Activated naive CD8-positive, alpha-beta T cell treated with anti-CD3 and anti-CD28 coated beads, Interleukin-2, amount 10 ng/mL, durations not matched to agents 7 days and 5 days (primary cell): ENCODE data around the gene USH2A. TPM values are rescaled to one million over a fixed set of nuclear protein-coding genes. Genes with fewer than 3 reads are reported as not detected.

Experiments
- ATAC-seq: fragments of 150-1000 bp; cut with Tn5 transposase; one replicate; pipeline ENCODE4 v1.10.0; 2021; ENCODE audit warnings: low read depth, moderate library complexity
- POLR2A ChIA-PET: fragments of 350-600 bp; sonication (Branson Sonifier 250); formaldehyde crosslinking; loops from one replicate; lab custom pipeline; 2021; ENCODE audit warnings: antibody characterized with exemption; lab: Charles Lee
- DNase-seq: peaks from one replicate; pipeline ENCODE4 v3.0.0; 2021
- H3K27ac Mint-ChIP-seq: one replicate; pipeline ENCODE4 v1.8.0; 2022; ENCODE audit warnings: mild to moderate bottlenecking, mixed read lengths
- H3K27me3 Mint-ChIP-seq: one replicate; pipeline ENCODE4 v1.8.0; 2022; ENCODE audit warnings: mild to moderate bottlenecking, moderate library complexity, mixed read lengths
- H3K36me3 Mint-ChIP-seq: one replicate; pipeline ENCODE4 v1.8.0; 2021; ENCODE audit warnings: mild to moderate bottlenecking, mixed read lengths
- H3K4me1 Mint-ChIP-seq: one replicate; pipeline ENCODE4 v1.8.0; 2021; ENCODE audit warnings: mixed read lengths
- H3K4me3 Mint-ChIP-seq: one replicate; pipeline ENCODE4 v1.8.0; 2022; ENCODE audit warnings: mild to moderate bottlenecking, moderate library complexity, mixed read lengths
- H3K9me3 Mint-ChIP-seq: one replicate; pipeline ENCODE4 v1.8.0; 2021; ENCODE audit warnings: mixed read lengths
- total RNA-seq, 2 experiments: library from RNA; stranded (reverse); gene quantifications; one replicate each; pipeline ENCODE4 v1.2.3, GENCODE V29; 2021

The USH2A gene
- total RNA-seq, result not detected

DNA sequence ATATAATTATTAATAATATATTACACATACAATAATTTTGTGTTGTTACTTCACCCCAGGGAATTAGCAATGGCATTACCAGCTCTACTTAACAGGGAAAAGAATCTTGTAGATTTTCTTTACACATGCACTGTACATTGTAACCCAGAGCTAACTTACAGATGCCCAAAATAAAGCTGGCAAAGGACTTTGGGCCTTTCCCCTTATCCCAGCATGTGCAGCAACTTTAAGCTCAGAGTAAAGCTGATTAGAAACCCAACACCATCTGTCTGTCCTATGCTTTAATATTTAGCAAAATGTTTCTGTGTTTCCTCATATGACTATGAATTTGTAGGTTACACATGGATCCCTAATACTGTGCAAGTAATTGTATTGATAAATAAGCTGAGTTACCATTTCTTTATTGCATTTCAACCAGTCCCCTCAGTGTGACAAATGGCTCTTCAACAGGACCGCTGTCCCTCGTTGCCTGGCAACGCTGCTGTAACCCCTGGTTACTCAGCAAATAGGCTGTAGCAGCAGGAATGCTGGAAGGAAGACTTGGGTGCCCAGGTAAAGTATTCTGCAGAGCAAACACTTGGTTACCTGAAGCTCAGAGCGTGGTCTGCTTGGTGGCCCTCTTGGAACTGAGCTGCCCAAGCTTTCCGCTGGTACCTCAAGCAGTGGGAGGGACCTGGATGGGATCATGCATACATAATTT lies at the start of gene USH2A:
USH2A (minus strand) TSS at position 628 of the 700 bp plus-strand sequence. CDS start 1,112 bp downstream, outside the sequence.
- Mint-ChIP-seq H3K4me1 (no peaks in the 10 kb centered on the region), H3K27ac (no peak within 1 kb of the TSS), H3K9me3 (peaks cover 2% of the 10 kb centered on the region), H3K27me3 (no peaks in the 10 kb centered on the region), H3K36me3 (no peaks in the 10 kb centered on the region), H3K4me3 (no peak within 1 kb of the TSS)
- POLR2A ChIA-PET, result no interaction called here
- DNase-seq (no peak), ATAC-seq (no peak)

GRCh38 chr1:216466162-216466801 lies 43.0 kb upstream of the USH2A start:
- no peaks in the 10 kb centered on the region for H3K4me1 Mint-ChIP-seq
- H3K27me3 Mint-ChIP-seq, result no peaks in the 10 kb centered on the region
- POLR2A ChIA-PET, result no interaction called here
- H3K27ac Mint-ChIP-seq, result no peak overlapping the region
- H3K4me3 Mint-ChIP-seq, result no peak overlapping the region
- H3K36me3 Mint-ChIP-seq, result no peaks in the 10 kb centered on the region
- DNase-seq (no peak), ATAC-seq (no peak)
- peaks cover 6% of the 10 kb centered on the region for H3K9me3 Mint-ChIP-seq

GRCh38 chr1:216464489-216464888 lies 41.2 kb upstream of the USH2A start:
- H3K27me3 Mint-ChIP-seq, result no peaks in the 10 kb centered on the region
- POLR2A ChIA-PET, result no interaction called here
- no peak overlapping the region for H3K27ac Mint-ChIP-seq
- no peak for ATAC-seq
- H3K4me3 Mint-ChIP-seq, result no peak overlapping the region
- H3K4me1 Mint-ChIP-seq, result no peaks in the 10 kb centered on the region
- H3K36me3 Mint-ChIP-seq, result no peaks in the 10 kb centered on the region
- no peak for DNase-seq
- H3K9me3 Mint-ChIP-seq, result peaks cover 8% of the 10 kb centered on the region

DNA sequence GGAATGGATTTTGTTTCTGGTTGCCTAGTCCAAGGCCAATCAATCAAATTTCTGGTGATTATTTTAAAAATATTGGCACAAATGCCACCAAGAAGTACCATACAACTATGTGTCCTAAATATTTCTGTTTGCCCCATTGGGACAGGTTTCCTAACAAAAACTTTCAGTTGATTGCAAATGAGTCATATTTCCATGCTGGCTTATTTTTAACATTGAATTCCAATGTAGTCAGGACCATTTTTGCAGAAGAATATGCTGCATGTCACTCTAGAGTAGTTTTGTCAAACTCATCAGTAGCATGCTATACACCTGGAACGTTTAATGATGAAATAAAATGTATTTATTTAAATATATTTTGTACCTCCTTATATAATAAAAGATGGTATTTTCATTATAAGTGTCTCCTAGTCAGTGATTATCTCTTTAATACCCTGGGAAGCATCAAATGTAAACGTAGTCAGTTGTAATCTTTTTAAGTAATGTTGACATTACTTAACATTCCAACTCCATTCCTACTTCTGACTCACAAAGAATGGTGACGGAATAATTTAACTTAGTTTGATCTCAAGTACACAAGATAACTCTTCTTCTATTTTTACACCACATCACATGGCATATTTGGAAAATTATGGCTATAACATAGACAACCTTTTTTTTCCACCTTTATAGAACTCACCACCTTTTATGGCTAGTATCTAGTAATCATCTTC lies 39.0 kb upstream of the USH2A start:
- Mint-ChIP-seq H3K4me3 (no peak overlapping the region), H3K27me3 (no peaks in the 10 kb centered on the region), H3K36me3 (no peaks in the 10 kb centered on the region), H3K27ac (no peak overlapping the region), H3K4me1 (no peaks in the 10 kb centered on the region), H3K9me3 (peaks cover 4% of the 10 kb centered on the region)
- ATAC-seq, result no peak
- no peak for DNase-seq
- POLR2A ChIA-PET, result no interaction called here

- no peak for ATAC-seq
- no peak for DNase-seq
- H3K4me3 Mint-ChIP-seq, result no peak overlapping the region
- no peak overlapping the region for H3K27ac Mint-ChIP-seq
- H3K36me3 Mint-ChIP-seq, result no peaks in the 10 kb centered on the region
- peaks cover 2% of the 10 kb centered on the region for H3K9me3 Mint-ChIP-seq
- POLR2A ChIA-PET, result no interaction called here
- H3K4me1 Mint-ChIP-seq, result no peaks in the 10 kb centered on the region
- H3K27me3 Mint-ChIP-seq, result no peaks in the 10 kb centered on the region
Measured at GRCh38 chr1:216461466-216461865, 38.2 kb upstream of the USH2A start.

DNA sequence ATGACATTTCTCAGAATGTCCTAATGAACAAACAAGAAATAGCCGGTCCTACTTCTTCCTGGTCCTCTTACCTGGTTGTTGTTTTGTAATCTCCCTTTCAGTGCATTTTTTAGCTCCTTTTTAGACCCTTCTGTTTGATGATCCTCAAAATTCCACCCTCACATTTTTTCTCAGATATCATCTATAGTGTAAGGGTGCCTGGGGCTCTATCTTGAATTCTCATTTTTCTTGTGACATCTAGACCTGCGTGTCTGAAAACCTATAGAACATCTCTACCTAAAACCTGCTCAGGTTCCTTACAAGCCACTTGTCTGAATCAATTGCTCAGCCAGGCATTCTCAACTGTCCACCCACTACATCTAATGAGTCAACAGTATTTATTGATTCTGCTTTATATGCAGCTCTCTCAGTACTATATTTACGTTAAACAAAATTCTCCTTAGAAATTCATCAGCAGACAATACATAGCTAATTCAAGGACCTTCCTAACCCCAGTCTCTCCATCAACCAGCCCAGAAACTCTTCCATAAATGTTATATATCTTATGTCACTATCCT lies 36.5 kb upstream of the USH2A start:
- H3K4me1 Mint-ChIP-seq, result no peaks in the 10 kb centered on the region
- H3K27ac Mint-ChIP-seq, result no peak overlapping the region
- no peaks in the 10 kb centered on the region for H3K36me3 Mint-ChIP-seq
- no peaks in the 10 kb centered on the region for H3K27me3 Mint-ChIP-seq
- peaks cover 4% of the 10 kb centered on the region for H3K9me3 Mint-ChIP-seq
- ATAC-seq (no peak), DNase-seq (no peak)
- POLR2A ChIA-PET, result no interaction called here
- H3K4me3 Mint-ChIP-seq, result no peak overlapping the region

- POLR2A ChIA-PET, result no interaction called here
- Mint-ChIP-seq H3K4me1 (no peaks in the 10 kb centered on the region), H3K27ac (no peak overlapping the region), H3K36me3 (no peaks in the 10 kb centered on the region), H3K9me3 (peaks cover 8% of the 10 kb centered on the region), H3K27me3 (no peaks in the 10 kb centered on the region), H3K4me3 (no peak overlapping the region)
- no peak for ATAC-seq
- DNase-seq, result no peak
Measured at GRCh38 chr1:216458812-216459211, 35.6 kb upstream of the USH2A start.

DNA sequence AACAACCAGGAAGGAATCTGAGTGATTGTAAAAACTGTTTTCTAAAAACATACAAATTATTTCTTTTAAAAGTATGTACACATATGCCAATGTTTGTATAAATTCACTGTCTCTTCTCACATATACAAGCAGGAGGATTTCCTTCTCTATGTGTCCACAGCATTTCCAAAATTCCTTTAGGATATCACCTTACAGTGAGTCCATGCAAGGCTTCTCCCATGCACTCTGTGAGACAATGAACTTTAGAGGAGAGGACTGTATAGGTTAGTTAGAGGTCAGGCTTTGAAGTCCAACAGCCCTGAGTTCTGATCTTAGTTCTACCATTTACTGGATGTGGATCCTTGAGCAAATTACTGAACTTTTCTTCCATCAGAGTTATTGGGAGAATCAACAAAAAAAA lies 34.1 kb upstream of the USH2A start:
- no peak overlapping the region for H3K27ac Mint-ChIP-seq
- H3K4me1 Mint-ChIP-seq, result no peaks in the 10 kb centered on the region
- ATAC-seq (no peak), DNase-seq (no peak)
- peaks cover 12% of the 10 kb centered on the region for H3K9me3 Mint-ChIP-seq
- no peaks in the 10 kb centered on the region for H3K27me3 Mint-ChIP-seq
- H3K36me3 Mint-ChIP-seq, result no peaks in the 10 kb centered on the region
- POLR2A ChIA-PET, result no interaction called here
- H3K4me3 Mint-ChIP-seq, result no peak overlapping the region

GRCh38 chr1:216456682-216457081 lies 33.4 kb upstream of the USH2A start:
- ATAC-seq, result no peak
- Mint-ChIP-seq H3K4me1 (no peaks in the 10 kb centered on the region), H3K36me3 (no peaks in the 10 kb centered on the region), H3K4me3 (no peak overlapping the region), H3K27ac (no peak overlapping the region), H3K9me3 (peaks cover 12% of the 10 kb centered on the region), H3K27me3 (no peaks in the 10 kb centered on the region)
- no peak for DNase-seq
- POLR2A ChIA-PET, result no interaction called here

GRCh38 chr1:216453777-216454176 lies 30.5 kb upstream of the USH2A start:
- no peak overlapping the region for H3K4me3 Mint-ChIP-seq
- DNase-seq (no peak), ATAC-seq (no peak)
- H3K27me3 Mint-ChIP-seq, result no peaks in the 10 kb centered on the region
- POLR2A ChIA-PET, result no interaction called here
- peaks cover 11% of the 10 kb centered on the region for H3K9me3 Mint-ChIP-seq
- no peaks in the 10 kb centered on the region for H3K4me1 Mint-ChIP-seq
- H3K36me3 Mint-ChIP-seq, result no peaks in the 10 kb centered on the region
- H3K27ac Mint-ChIP-seq, result no peak overlapping the region

DNA sequence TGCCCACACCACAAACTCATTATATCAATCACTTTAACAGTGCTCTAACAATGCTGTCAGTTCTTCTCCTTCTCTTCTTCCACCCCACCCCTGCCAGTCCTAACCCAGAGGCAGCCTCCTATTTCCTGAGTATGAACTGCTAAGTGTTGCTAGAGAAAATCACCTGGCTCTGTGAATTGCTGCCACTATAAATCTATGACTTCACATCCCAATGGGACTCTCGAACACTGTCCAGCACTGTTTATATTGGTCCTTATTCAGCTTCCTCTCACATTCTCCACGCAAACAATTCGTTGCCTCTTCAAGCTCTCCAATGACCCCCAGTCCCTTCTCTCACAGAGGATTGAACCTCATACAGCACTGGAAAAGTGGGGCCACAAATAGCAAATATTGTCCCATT lies 27.0 kb upstream of the USH2A start:
- ATAC-seq (no peak), DNase-seq (no peak)
- Mint-ChIP-seq H3K27me3 (no peaks in the 10 kb centered on the region), H3K36me3 (no peaks in the 10 kb centered on the region), H3K4me3 (no peak overlapping the region), H3K27ac (no peak overlapping the region), H3K4me1 (no peaks in the 10 kb centered on the region), H3K9me3 (peaks cover 11% of the 10 kb centered on the region)
- POLR2A ChIA-PET, result no interaction called here

GRCh38 chr1:216448011-216448510 lies 24.8 kb upstream of the USH2A start:
- no peak overlapping the region for H3K27ac Mint-ChIP-seq
- DNase-seq (no peak), ATAC-seq (no peak)
- POLR2A ChIA-PET, result no interaction called here
- H3K4me1 Mint-ChIP-seq, result no peaks in the 10 kb centered on the region
- H3K4me3 Mint-ChIP-seq, result no peak overlapping the region
- no peaks in the 10 kb centered on the region for H3K27me3 Mint-ChIP-seq
- H3K9me3 Mint-ChIP-seq, result peaks cover 2% of the 10 kb centered on the region
- H3K36me3 Mint-ChIP-seq, result no peaks in the 10 kb centered on the region

DNA sequence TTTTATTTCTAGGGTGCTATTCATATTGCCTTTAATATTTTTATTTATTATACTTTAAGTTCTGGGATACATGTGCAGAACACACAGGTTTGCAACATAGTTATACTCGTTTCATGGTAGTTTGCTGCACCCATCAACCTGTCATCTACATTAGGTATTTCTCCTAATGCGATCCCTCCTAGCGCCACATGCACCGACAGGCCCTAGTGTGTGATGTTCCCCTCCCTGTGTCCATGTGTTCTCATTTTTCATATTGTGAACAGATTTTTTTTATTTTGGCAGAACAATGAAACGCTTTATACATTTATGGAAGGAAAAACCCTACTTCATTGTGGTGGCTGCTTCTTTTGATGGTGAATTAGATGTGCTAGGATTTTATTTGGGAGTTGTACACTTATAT lies 14.4 kb upstream of the USH2A start:
- ATAC-seq, result no peak
- Mint-ChIP-seq H3K27ac (no peak overlapping the region), H3K27me3 (no peaks in the 10 kb centered on the region), H3K4me3 (no peak overlapping the region), H3K4me1 (no peaks in the 10 kb centered on the region), H3K9me3 (no peaks in the 10 kb centered on the region), H3K36me3 (no peaks in the 10 kb centered on the region)
- DNase-seq, result no peak
- POLR2A ChIA-PET, result no interaction called here
